Left renal pelvis (tissue), 4 donors: Measurements from ENCODE around the gene SMARCC1. TPM values are rescaled to one million over a fixed set of nuclear protein-coding genes. Genes with fewer than 3 reads are reported as not detected.
"Not testable (repeated sequence)": the region's sequence is repeated elsewhere in the genome, so short reads cannot be mapped to it uniquely, and the experiment has no call there.

Source experiments
- DNase-seq, 4 donors: peaks; one replicate each; pipeline ENCODE4 v3.0.0-alpha.2; 2013; ENCODE audit warnings: low read depth in 4 of 4, low spot score in 3 of 4
- polyA plus RNA-seq, 4 donors: library from polyadenylated mRNA; unstranded; fragments of 120-200 nt; gene quantifications; one replicate each; pipeline ENCODE4 v1.2.1, GENCODE V29; 2013; ENCODE audit not compliant: insufficient read length in 4 of 4

Gene SMARCC1
- polyA plus RNA-seq, 4 donors: 71.7 to 138 (median 124) TPM

DNA sequence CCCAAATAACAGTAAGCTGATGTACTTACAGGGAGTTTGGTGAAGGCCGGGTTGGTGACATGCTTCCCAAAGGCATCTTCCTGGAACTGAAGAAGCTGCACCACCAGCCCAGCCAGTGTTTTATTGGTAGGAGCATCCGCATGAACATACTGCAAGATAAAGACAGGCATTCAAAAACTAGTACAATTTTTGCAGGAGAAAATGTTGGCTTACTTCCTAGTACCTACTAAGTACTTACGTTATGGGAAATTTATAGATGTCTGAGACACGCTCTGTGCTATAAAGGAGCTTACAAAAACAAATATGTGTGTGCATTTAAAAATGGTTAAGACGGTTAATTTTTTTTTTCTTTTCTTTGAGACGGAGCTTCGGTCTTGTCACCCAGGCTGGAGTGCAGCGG lies 8.9 kb downstream of the SMARCC1 start:
- no peak for DNase-seq

DNA sequence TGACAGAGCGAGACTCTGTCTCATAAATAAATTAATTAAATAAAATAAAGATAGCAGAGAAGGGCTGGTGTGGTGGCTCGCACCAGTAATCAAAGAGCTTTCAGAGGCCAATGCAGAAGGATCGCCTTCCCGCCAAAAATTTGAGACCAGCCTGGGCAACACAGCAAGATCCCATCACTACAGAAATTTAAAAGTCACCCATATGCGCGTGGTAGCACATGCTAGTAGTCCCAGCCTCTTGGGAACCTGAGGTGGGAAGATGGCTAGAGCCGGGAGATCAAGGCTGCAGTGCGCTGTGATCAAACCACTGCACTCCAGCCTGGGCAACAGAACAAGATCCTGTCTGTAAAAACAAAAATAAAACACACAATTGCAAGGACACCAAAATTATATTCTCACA lies 9.6 kb downstream of the SMARCC1 start:
- DNase-seq: no peak

DNA sequence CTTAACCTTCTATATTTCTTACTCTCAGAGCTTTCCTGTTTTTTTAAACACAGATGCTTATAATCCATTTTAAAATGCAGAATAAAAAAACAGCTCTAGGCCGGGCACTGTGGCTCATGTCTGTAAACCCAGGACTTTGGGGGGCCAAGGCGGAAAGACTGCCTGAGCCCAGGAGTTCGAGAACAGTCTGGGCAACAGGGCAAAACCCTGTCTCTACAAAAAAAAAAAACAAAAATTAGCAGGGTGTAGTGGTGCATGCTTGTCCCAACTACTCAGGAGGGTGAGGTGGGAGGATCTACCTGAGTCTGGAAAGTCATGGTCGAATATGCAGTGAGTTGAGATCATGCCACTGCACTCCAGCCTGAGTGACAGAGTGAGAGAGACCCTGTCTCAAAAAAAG lies 15.5 kb downstream of the SMARCC1 start:
- DNase-seq: no peak

DNA sequence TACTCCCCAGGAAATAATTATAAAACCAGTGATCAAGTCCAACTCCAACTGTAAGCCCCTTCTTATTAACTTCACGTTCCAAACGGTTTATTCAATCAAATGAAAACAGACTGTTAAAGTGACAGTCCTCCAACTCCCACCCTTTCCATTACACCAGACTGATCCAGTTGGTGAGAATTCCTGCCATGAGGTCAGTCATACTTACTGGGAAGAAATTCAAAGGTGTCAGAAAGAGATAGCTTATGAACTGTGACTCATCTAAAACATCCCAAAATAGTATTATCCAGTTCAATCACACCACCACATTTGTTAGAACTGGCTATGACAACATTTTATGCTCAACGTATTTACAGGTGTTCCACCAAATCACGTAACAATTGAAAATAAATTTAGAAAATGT lies 19.5 kb downstream of the SMARCC1 start:
- no peak for DNase-seq

DNA sequence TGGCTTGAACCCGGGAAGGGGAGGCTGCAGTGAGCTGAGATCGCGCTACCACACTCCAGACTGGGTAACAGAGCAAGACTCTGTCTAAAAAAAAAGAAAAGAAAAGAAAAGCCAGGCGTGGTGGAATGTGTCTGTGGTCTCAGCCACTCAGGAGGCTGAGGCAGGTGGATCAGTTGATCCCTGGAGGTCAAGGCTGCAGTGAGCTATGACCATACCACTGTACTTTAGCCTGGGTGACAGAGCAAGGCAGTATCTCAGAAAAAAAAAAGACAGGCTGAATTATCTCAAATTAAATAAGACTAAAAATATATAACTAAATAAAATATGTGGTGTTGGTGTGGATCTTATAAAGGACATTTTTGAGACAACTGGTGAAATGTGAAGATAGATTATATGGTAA lies 20.6 kb downstream of the SMARCC1 start:
- DNase-seq: no peak

DNA sequence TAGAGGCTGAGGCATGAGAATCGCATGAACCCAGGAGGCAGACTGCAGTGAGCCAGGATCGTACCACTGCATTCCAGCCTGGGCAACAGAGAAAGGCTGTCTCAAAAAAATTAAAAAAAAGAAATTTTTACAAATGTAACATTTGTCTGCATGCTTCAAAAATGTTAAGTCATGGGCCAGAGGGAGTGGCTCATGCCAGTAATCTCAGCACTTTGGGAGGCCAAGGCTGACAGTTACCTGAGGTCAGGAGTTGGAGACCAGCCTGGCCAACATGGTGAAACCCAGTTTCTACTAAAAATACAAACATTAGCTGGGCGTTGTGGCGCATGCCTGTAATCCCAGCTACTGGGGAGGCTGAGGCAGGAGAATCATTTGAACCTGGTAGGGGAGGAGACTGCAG lies 21.5 kb downstream of the SMARCC1 start:
- DNase-seq: not testable (repeated sequence)

DNA sequence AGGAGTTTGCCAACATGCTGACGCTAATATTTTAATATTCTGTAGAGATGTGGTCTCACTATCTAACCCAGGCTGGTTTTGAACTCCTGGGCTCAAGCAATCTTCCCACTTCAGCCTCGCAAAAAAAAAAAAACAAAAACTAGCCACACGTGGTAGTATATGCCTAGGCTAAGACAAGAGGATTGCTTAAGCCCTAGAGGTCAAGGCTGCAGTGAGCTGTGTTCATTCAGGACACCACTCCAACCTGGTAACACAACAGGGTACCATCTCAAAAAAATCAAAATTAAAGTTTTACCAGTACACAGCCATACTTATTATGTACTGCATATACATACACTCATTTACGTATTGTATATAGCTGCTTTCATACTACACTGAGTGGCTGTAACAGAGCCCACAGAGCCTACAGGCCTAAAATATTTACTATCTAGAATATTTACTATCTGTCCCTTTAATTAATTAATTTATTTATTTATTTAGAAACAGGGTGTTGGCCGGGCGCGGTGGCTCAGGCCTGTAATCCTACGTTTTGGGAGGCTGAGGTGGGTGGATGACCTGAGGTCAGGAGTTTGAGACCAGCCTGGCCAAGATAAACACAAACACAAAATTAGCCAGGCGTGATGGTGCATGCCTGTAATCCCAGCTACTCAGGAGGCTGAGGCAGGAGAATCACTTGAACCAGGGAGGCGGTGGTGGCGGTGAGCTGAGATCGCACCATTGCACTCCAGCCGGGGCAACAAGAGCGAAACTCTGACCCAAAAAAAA lies 23.2 kb downstream of the SMARCC1 start:
- DNase-seq: no peak

DNA sequence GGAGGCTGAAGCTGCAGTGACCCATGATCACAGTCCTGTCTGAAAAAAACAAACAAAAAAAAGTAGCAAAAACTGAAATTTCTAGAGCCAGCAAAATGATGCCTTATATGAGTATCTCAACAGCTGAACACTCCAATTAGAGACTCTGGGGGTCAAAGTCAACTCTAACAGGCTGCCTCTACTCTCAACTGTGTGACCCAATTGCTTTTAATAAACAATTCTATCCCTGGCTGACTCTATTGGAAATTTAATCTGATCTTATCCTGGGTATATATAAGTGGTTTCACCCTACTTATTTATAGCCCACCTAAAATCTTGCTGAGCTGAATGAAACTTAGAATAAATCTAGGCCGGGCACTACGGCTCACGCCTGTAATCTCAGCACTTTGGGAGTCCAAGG lies 29.0 kb downstream of the SMARCC1 start:
- DNase-seq: no peak

DNA sequence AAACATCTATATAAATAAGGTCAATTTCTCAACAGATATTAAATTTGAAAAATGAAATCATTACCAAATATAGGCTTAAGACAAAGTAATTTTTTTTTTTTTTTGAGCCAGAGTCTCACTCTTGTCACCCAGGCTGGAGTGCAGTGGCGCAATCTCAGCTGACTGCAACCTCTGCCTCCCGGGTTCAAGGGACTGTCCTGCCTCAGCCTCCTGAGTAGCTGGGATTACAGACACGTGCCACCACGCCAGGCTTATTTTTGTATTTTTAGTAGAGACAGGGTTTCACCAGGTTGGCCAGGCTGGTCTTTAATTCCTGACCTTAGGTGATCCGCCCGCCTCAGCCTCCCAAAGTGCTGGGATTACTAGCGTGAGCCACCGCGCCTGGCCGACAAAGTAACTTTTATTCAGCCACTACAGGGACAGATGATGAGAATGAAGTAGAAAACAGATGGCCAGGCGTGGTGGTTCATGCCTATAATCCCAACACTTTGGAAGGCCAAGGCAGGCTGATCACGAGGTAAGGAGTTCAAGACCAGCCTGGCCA lies 30.8 kb downstream of the SMARCC1 start:
- not testable (repeated sequence) for DNase-seq

DNA sequence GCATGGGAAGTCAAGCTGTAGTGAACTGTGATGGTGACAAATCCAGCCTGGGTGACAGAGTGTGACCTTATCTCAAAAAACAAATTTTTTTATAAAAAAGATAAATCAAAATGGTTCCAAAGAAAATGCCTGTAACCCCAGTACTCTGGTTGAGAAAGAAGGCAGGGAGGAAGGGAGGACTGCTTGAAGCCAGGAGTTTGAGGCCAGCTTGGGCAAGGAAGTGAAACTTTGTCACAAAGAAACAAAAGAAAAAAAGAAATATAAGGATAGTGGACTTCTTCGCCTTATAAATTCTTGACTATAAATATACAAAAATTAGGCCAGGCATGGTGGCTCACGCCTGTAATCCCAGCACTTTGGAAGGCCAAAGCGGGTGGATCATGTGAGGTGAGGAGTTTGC lies 34.1 kb downstream of the SMARCC1 start:
- no peak for DNase-seq

DNA sequence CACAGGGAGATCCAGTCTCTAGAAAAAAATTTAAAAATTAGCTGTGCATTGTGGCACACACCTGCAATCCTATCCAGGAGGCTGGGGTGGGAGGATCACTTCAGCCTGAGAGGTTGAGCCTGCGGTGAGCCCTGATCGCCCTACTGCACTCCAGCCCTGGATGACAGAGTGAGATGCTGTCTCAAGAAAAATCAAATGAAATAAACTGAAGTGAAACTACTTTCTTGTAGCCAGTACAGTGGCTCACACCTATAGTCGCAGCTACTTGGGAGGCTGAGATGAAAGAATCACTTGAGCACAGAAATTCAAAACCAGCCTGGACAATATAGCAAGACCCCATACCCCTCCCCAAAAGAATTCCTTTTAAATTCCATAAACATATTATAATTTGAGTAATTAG lies 35.4 kb downstream of the SMARCC1 start:
- no peak for DNase-seq

DNA sequence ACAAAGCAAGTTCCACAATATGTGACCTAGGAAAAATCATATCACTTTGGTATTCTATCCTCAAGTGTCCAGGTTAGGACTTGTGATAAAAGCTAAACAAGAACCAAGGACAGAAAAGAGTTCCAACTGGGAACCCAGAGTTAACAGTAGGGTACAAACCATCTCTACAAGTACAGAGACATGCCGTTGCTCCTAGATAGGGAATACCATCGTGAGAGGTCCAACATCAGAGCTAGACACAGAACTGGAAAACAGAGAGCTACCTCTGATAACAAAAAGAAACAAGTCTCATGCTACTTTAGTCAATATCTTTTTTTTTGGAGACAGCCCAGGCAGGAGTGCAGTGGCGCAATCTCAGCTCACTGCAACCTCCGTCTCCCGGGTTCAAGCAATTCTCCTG lies 37.8 kb downstream of the SMARCC1 start:
- DNase-seq: no peak

DNA sequence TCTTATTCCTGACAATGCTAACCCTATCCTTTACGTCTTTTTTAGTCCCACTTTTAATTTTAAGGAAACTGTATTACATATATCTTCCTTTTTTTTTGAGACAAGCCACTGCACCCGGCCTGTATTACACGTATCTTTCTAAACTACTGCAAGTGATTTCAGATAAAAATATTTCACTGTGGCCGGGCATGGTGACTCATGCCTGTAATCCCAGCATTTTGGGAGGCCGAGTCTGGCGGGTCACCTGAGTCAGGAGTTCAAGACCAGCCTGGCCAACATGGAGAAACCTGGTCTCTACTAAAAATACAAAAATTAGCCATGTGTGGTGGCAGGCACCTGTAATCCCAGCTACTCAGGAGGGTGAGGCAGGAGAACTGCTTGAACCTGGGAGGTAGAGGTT lies 38.3 kb downstream of the SMARCC1 start:
- not testable (repeated sequence) for DNase-seq

DNA sequence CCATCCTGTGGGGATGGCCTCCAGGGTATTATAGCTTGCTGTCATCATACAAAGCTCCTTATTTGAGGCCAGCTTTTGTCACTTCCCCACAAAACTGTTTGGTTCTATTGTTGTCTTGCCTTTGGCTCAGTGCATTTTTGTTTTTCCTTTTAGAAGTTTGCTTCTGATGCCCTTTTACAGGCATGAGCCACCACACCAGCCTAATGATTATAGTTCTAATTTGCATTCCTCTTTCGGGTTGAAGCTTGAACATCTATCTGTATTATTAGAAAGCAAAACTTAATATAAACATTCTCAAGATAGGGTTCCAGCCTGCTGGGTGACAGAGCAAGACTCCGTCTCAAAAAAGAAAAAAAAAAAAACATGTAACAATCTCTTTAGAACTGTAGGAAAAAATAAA lies 39.8 kb downstream of the SMARCC1 start:
- DNase-seq: no peak

DNA sequence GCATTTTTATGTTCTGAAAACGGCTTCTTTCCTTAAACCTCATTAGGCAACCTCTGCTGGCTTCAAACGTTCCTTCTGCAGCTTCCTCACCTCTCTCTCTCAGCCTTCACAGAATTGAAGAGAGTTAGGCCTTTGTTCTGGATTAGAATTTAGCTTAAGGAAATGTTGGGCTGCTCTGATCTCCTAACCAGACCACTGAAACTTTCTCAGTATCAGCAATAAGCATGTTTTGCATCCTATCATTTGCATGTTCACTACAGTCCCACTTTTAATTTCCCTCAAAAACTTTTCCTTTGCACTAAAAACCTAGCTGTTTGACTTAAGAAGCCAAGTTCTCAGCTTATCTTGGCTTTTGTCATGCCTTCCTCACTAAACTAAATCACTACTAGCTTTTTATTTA lies 49.5 kb downstream of the SMARCC1 start:
- no peak for DNase-seq

DNA sequence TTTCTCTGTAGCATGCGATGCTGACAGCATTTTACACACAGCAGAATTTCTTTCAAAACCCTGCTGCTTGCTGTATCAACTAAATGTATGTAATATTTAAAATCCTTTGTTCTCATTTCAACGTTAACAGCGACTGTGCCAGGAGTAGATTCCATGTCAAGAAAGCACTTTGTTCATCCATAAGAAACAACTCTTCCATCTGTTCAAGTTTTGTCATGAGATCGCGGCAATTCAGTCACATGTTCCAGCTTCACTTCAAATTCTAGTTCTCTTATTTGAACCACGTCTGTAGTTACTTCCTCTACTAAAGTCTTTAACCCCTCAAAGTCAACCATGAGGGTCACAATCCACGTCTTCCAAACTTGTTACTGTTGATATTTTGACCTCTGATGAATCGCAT lies 50.6 kb downstream of the SMARCC1 start:
- no peak for DNase-seq

DNA sequence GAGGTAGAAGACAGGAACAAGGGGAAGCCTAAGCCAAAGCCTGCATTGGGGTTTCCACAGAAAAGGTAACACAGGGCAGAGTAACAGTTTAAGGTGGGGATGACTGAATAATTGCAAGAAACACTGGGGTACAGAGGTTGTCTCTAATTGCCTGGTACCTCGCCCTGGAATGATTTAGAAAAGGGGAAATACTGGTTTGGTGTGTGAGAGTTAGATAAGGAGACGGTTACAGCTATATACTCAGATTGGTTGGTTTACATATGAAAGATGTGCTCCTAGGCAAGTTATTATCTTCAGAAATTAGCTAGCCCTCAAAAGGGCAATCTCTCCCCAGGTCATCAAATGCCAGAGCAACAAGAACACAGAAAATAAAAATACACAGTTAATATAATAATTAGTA lies 58.8 kb downstream of the SMARCC1 start:
- no peak for DNase-seq

DNA sequence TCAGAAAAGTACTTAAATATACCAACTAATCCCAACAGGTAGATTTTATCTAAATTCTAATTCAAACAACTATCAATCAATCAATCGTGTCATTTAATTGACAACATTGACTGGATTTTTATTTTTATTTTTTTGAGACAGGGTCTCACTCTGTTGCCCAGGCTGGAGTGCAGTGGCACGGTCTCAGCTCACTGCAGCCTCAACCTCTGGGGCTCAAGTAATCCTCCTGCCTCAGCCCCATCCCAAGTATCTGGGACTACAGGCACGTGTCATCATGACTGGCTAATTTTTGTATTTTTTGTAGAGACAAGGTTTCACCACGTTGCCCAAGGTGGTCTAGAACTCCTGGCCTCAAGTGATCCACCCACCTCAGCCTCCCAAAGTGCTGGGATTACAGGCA lies 64.2 kb downstream of the SMARCC1 start:
- not testable (repeated sequence) for DNase-seq

DNA sequence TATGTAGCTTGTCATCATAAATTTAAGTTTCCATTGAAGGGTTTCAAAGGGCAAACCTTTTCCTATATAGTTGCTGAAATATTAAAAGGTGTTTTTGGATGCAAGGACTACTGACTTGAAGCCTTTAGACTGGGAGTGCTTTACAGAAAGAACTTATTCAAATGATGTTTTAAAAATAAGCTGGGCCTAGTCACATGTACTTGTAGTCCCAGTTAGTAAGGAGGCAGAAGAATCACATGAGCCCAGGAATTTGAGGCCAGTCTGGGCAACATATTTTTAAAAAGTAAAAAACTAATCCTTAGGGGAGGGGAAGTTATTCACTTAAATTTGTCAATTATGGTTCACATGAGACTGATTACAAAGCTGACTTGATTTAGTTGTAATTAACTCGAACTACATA lies 65.0 kb downstream of the SMARCC1 start:
- DNase-seq: no peak

DNA sequence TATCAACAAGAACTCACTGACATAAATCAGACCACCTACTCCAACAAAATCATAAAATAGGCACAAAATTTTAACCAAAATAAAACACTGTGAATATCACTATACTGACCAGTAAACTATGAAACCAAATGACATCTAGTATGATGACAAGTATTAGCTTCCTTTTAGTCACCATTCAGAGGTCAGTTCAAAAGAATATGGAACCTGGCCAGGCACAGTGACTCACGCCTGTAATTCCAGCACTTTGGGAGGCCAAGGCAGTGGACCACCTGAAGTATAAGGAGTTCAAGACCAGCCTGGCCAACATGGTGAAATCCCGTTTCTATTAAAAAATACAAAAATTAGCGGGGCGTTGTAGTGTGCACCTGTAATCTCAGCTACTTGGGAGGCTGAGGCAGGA lies 65.8 kb downstream of the SMARCC1 start:
- no peak for DNase-seq

DNA sequence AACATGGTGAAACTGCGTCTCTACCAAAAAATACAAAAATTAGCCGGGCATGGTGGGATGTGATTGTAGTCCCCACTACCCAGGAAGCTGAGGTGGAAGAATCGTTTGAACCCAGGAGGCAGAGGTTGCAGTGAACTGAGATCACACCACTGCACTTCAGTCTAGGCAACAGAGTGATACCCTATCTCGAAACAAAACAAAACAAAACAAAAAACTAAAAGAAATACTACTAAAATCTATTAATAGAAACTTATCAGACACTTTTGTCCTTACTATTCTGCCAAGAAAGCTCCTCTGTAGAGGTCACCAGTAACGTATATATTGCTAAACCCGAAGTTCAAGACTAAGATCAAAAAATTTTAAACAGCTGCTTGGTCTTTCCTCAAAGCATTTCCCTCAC lies 67.1 kb downstream of the SMARCC1 start:
- no peak for DNase-seq

DNA sequence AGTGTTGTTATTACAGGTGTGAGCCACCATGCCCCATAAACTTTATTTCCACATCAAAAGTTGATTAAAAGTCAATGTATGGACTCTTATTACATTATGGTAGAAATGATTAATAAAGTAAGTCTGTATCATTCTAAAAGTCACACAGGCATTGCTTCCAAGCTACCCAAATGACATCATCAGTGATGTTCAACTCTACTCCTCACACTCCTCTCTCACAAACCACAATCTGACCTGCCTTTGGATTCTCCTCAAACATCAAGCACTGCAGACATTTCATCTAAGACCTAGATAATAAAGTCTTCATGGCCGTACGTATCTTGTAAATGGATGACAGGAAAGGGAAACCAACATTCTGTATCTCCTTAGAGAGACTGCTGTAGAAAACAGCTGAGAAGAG lies 68.0 kb downstream of the SMARCC1 start:
- DNase-seq: no peak

DNA sequence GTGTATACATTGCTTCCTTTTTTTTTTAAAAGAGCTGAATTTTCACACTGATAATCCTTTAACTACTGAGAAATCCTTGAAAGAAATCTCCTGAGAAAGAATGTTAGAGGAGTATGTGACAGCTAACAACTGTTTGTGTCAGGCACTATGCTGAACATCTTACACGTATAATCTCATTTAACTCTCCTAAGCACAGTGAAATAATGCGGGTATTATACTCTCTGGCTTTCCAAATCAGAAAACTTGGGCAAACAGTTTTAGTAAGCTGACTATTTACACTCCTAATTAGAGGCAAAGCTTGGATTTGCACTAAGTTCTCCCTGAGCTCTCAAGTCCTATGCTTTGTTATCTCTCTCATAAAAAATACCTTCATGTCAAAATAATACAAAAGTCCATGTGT lies 69.3 kb downstream of the SMARCC1 start:
- no peak for DNase-seq
